PC-9 (cell line): ENCODE measurements around the gene NDUFAF4. TPM values are rescaled to one million over a fixed set of nuclear protein-coding genes. Genes with fewer than 3 reads are reported as not detected.

Source experiments
- BruUV-seq: library from RNA; stranded (reverse); fragments of 400-500 nt; replicated peaks from 2 replicates; lab custom pipeline; 2021; lab: Mats Ljungman, UMichigan
- CTCF ChIA-PET: fragments of 300-600 bp; sonication (Branson Sonifier 250); formaldehyde crosslinking; loops from one replicate; lab custom pipeline; 2022; ENCODE audit warnings: antibody characterized with exemption; lab: Charles Lee
- POLR2A ChIA-PET: fragments of 300-600 bp; sonication (Branson Sonifier 250); formaldehyde crosslinking; loops from one replicate; lab custom pipeline; 2022; ENCODE audit warnings: antibody characterized with exemption; ENCODE audit not compliant: unreplicated experiment; lab: Charles Lee
- DNase-seq, 2 experiments: peaks; one replicate each; pipeline versions ENCODE4 v3.0.0 to v3.0.0-alpha.2; 2015 to 2022; ENCODE audit warnings: mixed read lengths in 1 of 2
- H2AFZ ChIP-seq: fragments of 200-600 bp; sonication (generic); 2 replicates; pipeline ENCODE4 v1.8.1; 2017; ENCODE audit warnings: antibody characterized with exemption
- H3F3A ChIP-seq: fragments of 200-600 bp; sonication (generic); 2 replicates; pipeline ENCODE4 v1.8.1; 2017; ENCODE audit warnings: antibody characterized with exemption, mild to moderate bottlenecking, low read depth; ENCODE audit not compliant: insufficient read depth
- H3K27ac ChIP-seq: fragments of 200-600 bp; sonication (generic); 2 replicates; pipeline ENCODE4 v1.6.1; 2016; ENCODE audit warnings: mixed run types
- H3K27me3 ChIP-seq: fragments of 200-600 bp; sonication (generic); 2 replicates; pipeline ENCODE4 v1.6.1; 2016; ENCODE audit warnings: low read depth, mixed run types; ENCODE audit not compliant: insufficient read depth
- H3K36me3 ChIP-seq: fragments of 200-600 bp; sonication (generic); 2 replicates; pipeline ENCODE4 v1.6.1; 2016; ENCODE audit warnings: low read depth, mixed run types
- H3K4me1 ChIP-seq: fragments of 200-600 bp; sonication (generic); replicated peaks from 2 replicates; pipeline ENCODE4 v1.6.1; 2016; ENCODE audit warnings: mixed run types; ENCODE audit not compliant: insufficient read depth
- H3K4me2 ChIP-seq: fragments of 200-600 bp; sonication (generic); 2 replicates; pipeline ENCODE4 v1.6.1; 2017; ENCODE audit warnings: mixed run types
- H3K4me3 ChIP-seq: fragments of 200-600 bp; sonication (generic); 2 replicates; pipeline ENCODE4 v1.6.1; 2016; ENCODE audit warnings: mixed run types
- H3K79me2 ChIP-seq: fragments of 200-600 bp; sonication (generic); 2 replicates; pipeline ENCODE4 v1.6.1; 2017; ENCODE audit warnings: low read depth, mixed run types
- H3K9me2 ChIP-seq: fragments of 200-600 bp; sonication (generic); 2 replicates; pipeline ENCODE4 v1.8.1; 2017; ENCODE audit warnings: mild to moderate bottlenecking; ENCODE audit not compliant: insufficient read depth
- H3K9me3 ChIP-seq: fragments of 200-600 bp; sonication (generic); 2 replicates; pipeline ENCODE4 v1.8.1; 2016; ENCODE audit warnings: low read depth; ENCODE audit not compliant: insufficient read depth
- H4K20me1 ChIP-seq: fragments of 200-600 bp; sonication (generic); 2 replicates; pipeline ENCODE4 v1.8.1; 2017; ENCODE audit not compliant: insufficient read depth
- CTCF ChIP-seq: fragments of 200-600 bp; sonication (generic); conservative IDR thresholded peaks from 2 replicates; pipeline ENCODE4 v1.6.1; 2017; ENCODE audit warnings: mixed run types, antibody characterized with exemption, mild to moderate bottlenecking, moderate library complexity
- EZH2 ChIP-seq: fragments of 200-600 bp; sonication (generic); IDR thresholded peaks from 2 replicates; pipeline ENCODE4 v1.8.0; 2017; ENCODE audit warnings: antibody characterized with exemption, low read depth
- intact Hi-C: fragments of 100-400 bp; cut with micrococcal nuclease; formaldehyde crosslinking; loops from one replicate; pipeline ENCODE4 v1.10.0; 2022; ENCODE audit not compliant: unreplicated experiment
- total RNA-seq: library from RNA; stranded (reverse); gene quantifications from 2 replicates; pipeline ENCODE4 v1.2.3, GENCODE V29; 2021

NDUFAF4 gene
- total RNA-seq, 1 experiment from 2014 or later = 35.7 TPM

DNA sequence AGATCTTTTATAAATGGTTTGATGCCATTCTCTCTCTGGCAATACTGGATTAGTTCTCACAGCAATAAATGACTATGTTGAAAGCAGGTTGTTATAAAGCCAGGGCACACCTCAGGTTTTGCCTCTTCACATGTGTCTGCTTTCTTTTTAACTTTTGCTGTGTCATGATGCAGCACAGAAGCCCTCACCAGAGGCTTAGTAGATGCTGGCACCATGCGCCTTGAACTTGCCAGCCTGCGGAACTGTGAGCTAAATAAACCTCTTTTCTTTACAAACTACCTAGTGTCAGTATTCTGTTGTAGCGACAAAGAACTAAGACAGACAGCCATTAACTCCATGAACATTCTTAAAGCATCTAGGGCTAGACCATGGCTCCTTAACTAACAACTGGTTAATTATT is 45.1 kb downstream of the NDUFAF4 start:
- ChIA-PET CTCF (no interaction called here), POLR2A (no interaction called here)
- H3K36me3 ChIP-seq = no peaks in the 10 kb centered on the region
- H3K4me3 ChIP-seq = no peak overlapping the region
- intact Hi-C loops = no loop called here
- H2AFZ ChIP-seq = 0 out of 2 replicates have a peak overlapping the region, but pooled peaks have one; percentile 20
- no peak for DNase-seq
- no peaks in the 10 kb centered on the region for H3K4me1 ChIP-seq
- H4K20me1 ChIP-seq = no peaks in the 10 kb centered on the region
- no peak overlapping the region for H3K4me2 ChIP-seq
- no TSS peak for BruUV-seq
- no peaks in the 10 kb centered on the region for H3K79me2 ChIP-seq
- no peaks in the 10 kb centered on the region for H3F3A ChIP-seq
- H3K9me3 ChIP-seq = no peaks in the 10 kb centered on the region
- H3K27ac ChIP-seq = no peak overlapping the region
- H3K9me2 ChIP-seq = no peaks in the 10 kb centered on the region
- TF ChIP-seq EZH2 (no peak), CTCF (no peak)
- no peaks in the 10 kb centered on the region; the same call in 1 of the 2 replicates for H3K27me3 ChIP-seq

DNA sequence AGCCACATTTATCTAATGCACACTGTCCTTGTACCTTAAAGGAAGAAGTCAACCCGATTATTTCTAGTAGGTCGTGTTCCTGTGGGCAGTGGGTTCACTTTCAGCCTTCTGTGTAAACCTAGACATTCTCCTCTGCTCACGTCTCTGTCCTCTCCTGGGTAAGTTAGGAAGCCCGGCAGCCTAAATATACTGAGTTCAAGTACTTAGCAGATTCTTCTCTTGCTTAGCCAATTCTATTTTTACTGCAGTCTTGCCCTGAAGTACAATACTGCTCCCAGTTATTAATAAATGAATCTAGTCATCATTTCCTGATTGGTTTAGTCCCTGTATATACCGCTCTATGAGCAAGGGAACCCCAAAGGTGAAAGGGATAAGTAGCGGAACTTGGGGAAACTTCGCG is 45.8 kb downstream of the NDUFAF4 start:
- no peak for DNase-seq
- H3K9me3 ChIP-seq = no peaks in the 10 kb centered on the region
- intact Hi-C loops = no loop called here
- no peak overlapping the region for H3K4me3 ChIP-seq
- no peaks in the 10 kb centered on the region for H3K79me2 ChIP-seq
- no peak overlapping the region for H3K4me2 ChIP-seq
- CTCF ChIA-PET = no interaction called here
- H2AFZ ChIP-seq = no peak overlapping the region
- no peak overlapping the region for H3K27ac ChIP-seq
- TF ChIP-seq EZH2 (no peak), CTCF (no peak)
- no peaks in the 10 kb centered on the region for H3K9me2 ChIP-seq
- no TSS peak for BruUV-seq
- H4K20me1 ChIP-seq = no peaks in the 10 kb centered on the region
- no peaks in the 10 kb centered on the region for H3F3A ChIP-seq
- H3K4me1 ChIP-seq = no peaks in the 10 kb centered on the region
- POLR2A ChIA-PET = no interaction called here
- no peaks in the 10 kb centered on the region; the same call in 1 of the 2 replicates for H3K27me3 ChIP-seq
- H3K36me3 ChIP-seq = no peaks in the 10 kb centered on the region

- Histone ChIP-seq H3K79me2 (no peaks in the 10 kb centered on the region), H3K4me2 (no peak overlapping the region), H3K4me1 (no peaks in the 10 kb centered on the region), H3K9me2 (no peaks in the 10 kb centered on the region), H3K4me3 (no peak overlapping the region), H3K36me3 (no peaks in the 10 kb centered on the region), H2AFZ (no peak overlapping the region), H3K9me3 (peaks cover 3% of the 10 kb centered on the region; the same call in 1 of the 2 replicates), H4K20me1 (no peaks in the 10 kb centered on the region), H3K27ac (no peak overlapping the region), H3F3A (no peaks in the 10 kb centered on the region), H3K27me3 (no peaks in the 10 kb centered on the region)
- no peak for TF ChIP-seq EZH2
- no peak for TF ChIP-seq CTCF
- no peak for DNase-seq
- BruUV-seq = no TSS peak
- ChIA-PET POLR2A (no interaction called here), CTCF (no interaction called here)
- intact Hi-C loops = no loop called here
Observed at GRCh38 chr6:96849615-96850014, 48.1 kb downstream of the NDUFAF4 start.
